Measurements from ENCODE around the gene PLCXD1. TPM values are rescaled to one million over a fixed set of nuclear protein-coding genes. Genes with fewer than 3 reads are reported as not detected.
A peak's percentile ranks its signal among the peaks of the same experiment; 100 is the strongest.
"Not testable (repeated sequence)": the region's sequence is repeated elsewhere in the genome, so short reads cannot be mapped to it uniquely, and the experiment has no call there.

PLCXD1 gene
- 34.4 TPM for total RNA-seq
- long read RNA-seq, full-length matches to known transcripts = 2 of 22 reads
- long read RNA-seq, partial matches to known transcripts = 4 of 22 reads
- long read RNA-seq, other reads (novel, unspliced or antisense) = 16 of 22 reads

GRCh38 chrX:281166-281999 is at the start of gene PLCXD1:
PLCXD1 (plus strand) TSS chrX:281381; CDS start chrX:284188, 2,807 bp downstream.
- TF ChIP-seq CTCF (IDR thresholded peaks at IDR 0.05) = no peak
- Histone ChIP-seq H3K4me1 (peaks cover 9% of the 10 kb centered on the region), H3K9me3 (no peaks in the 10 kb centered on the region), H3K27me3 (no peaks in the 10 kb centered on the region), H3K36me3 (peaks cover 9% of the 10 kb centered on the region), H3K4me3 (peak within 1 kb of the TSS; percentile 38), H3K27ac (peak within 1 kb of the TSS; percentile 42)
- peak; percentile 1 for ATAC-seq
- peak; percentile 45 for DNase-seq
- intact Hi-C loops (cut with DNase I) = no loop called here

GRCh38 chrX:231637-232277 is 49.4 kb upstream of the PLCXD1 start:
- H3K4me3 ChIP-seq; H3K27me3 ChIP-seq; intact Hi-C loops (cut with DNase I); H3K27ac ChIP-seq; H3K4me1 ChIP-seq; H3K9me3 ChIP-seq; H3K36me3 ChIP-seq; DNase-seq: not testable (repeated sequence)
- ATAC-seq = peak; percentile 97

GRCh38 chrX:232278-232655 is 48.9 kb upstream of the PLCXD1 start:
- H3K27me3 ChIP-seq; H3K9me3 ChIP-seq; H3K27ac ChIP-seq; intact Hi-C loops (cut with DNase I); H3K4me1 ChIP-seq; H3K36me3 ChIP-seq; DNase-seq; H3K4me3 ChIP-seq: not testable (repeated sequence)
- ATAC-seq = peak; percentile 60

- H3K36me3 ChIP-seq; H3K27ac ChIP-seq; H3K4me3 ChIP-seq; DNase-seq; H3K9me3 ChIP-seq; intact Hi-C loops (cut with DNase I); H3K4me1 ChIP-seq; H3K27me3 ChIP-seq; ATAC-seq: not testable (repeated sequence)
Observed at GRCh38 chrX:236201-236600, 45.0 kb upstream of the PLCXD1 start.

- Histone ChIP-seq H3K4me1 (no peaks in the 10 kb centered on the region), H3K4me3 (no peak overlapping the region), H3K27me3 (no peaks in the 10 kb centered on the region), H3K9me3 (no peaks in the 10 kb centered on the region), H3K36me3 (no peaks in the 10 kb centered on the region), H3K27ac (no peak overlapping the region)
- peak; percentile 37 for DNase-seq
- intact Hi-C loops (cut with DNase I) = no loop called here
- ATAC-seq = no peak
- TF ChIP-seq CTCF (IDR thresholded peaks at IDR 0.05) = no peak
Observed at GRCh38 chrX:250965-251364, 30.2 kb upstream of the PLCXD1 start.

- ATAC-seq; H3K36me3 ChIP-seq; H3K4me1 ChIP-seq; H3K27me3 ChIP-seq; intact Hi-C loops (cut with DNase I); H3K4me3 ChIP-seq; H3K27ac ChIP-seq; H3K9me3 ChIP-seq: not testable (repeated sequence)
- DNase-seq = peak; percentile 31
Observed at GRCh38 chrX:251396-252243, 29.6 kb upstream of the PLCXD1 start.

GRCh38 chrX:252244-252956 is 28.8 kb upstream of the PLCXD1 start:
- no peak for TF ChIP-seq CTCF (IDR thresholded peaks at IDR 0.05)
- Histone ChIP-seq H3K4me3 (no peak overlapping the region), H3K4me1 (no peaks in the 10 kb centered on the region), H3K27ac (no peak overlapping the region), H3K27me3 (no peaks in the 10 kb centered on the region), H3K36me3 (no peaks in the 10 kb centered on the region), H3K9me3 (no peaks in the 10 kb centered on the region)
- ATAC-seq (no peak), DNase-seq (peak; percentile 22)
- intact Hi-C loops (cut with DNase I) = no loop called here

Measured in upper lobe of right lung (tissue), 1 donor.